Endothelial cell of umbilical vein (primary cell): Measurements from ENCODE around the gene IFITM5. TPM values are rescaled to one million over a fixed set of nuclear protein-coding genes. Genes with fewer than 3 reads are reported as not detected.

Experiments
- BruUV-seq: library from RNA; stranded (reverse); fragments of 400-500 nt; replicated peaks from 2 replicates; lab custom pipeline; 2021; lab: Mats Ljungman, UMichigan
- CTCF ChIA-PET: fragments of 300-600, 350-600 bp; sonication (Branson Sonifier 250); formaldehyde crosslinking; loops from one replicate; lab custom pipeline; 2021; ENCODE audit warnings: antibody characterized with exemption, inconsistent platforms; lab: Charles Lee
- POLR2A ChIA-PET: fragments of 300-600, 350-600 bp; sonication (Branson Sonifier 250); formaldehyde crosslinking; loops from one replicate; lab custom pipeline; 2021; ENCODE audit warnings: antibody characterized with exemption, inconsistent platforms; lab: Charles Lee
- DNase-seq: peaks from one replicate; pipeline ENCODE4 v3.0.0-alpha.2; 2011; ENCODE audit warnings: low read depth, low spot score
- FAIRE-seq: peaks from 2 replicates; lab custom pipeline; 2011; peaks lifted over from hg19 to GRCh38; lab: Jason Lieb, UNC
- H2AFZ ChIP-seq: 2 replicates; pipeline ENCODE4 v1.6.0; 2012; ENCODE audit warnings: low read depth, low read length, control low read depth, inconsistent platforms
- H3K27ac ChIP-seq: 2 replicates; pipeline ENCODE4 v1.5.1; 2011; ENCODE audit warnings: low read depth, mild to moderate bottlenecking, control low read depth, low read length, moderate library complexity; ENCODE audit not compliant: insufficient read depth
- H3K27me3 ChIP-seq, 2 experiments: 2 replicates each; pipeline versions ENCODE4 v1.6.0 to v1.6.1; 2011; ENCODE audit warnings: low read length in 2 of 2, mixed read lengths in 1 of 2; ENCODE audit not compliant: control insufficient read depth in 2 of 2, insufficient read depth in 2 of 2
- H3K36me3 ChIP-seq, 2 experiments: 2 replicates in 1 of 2; 3 replicates in 1 of 2; pipeline ENCODE4 v1.5.1; 2011; ENCODE audit warnings: low read length in 2 of 2, mild to moderate bottlenecking in 1 of 2, moderate library complexity in 1 of 2; ENCODE audit not compliant: control insufficient read depth in 2 of 2, insufficient read depth in 2 of 2; ENCODE audit errors: extremely low read depth in 1 of 2
- H3K4me1 ChIP-seq: 3 replicates; pipeline ENCODE4 v1.5.1; 2011; ENCODE audit warnings: mild to moderate bottlenecking, low read length; ENCODE audit not compliant: control insufficient read depth, insufficient read depth; ENCODE audit errors: extremely low read depth
- H3K4me2 ChIP-seq: 2 replicates; pipeline ENCODE4 v1.6.1; 2011; ENCODE audit warnings: low read length, control low read depth, mixed read lengths; ENCODE audit not compliant: insufficient read depth
- H3K4me3 ChIP-seq, 3 experiments: fragments of 200-600 bp in 1 of 3; sonication (generic), shearing (Covaris generic) in 1 of 3; replicated peaks in 1 of 3; 2 replicates each; pipeline ENCODE4 v1.5.1; 2011 to 2016; ENCODE audit warnings: control low read depth in 3 of 3, low read length in 3 of 3, mild to moderate bottlenecking in 2 of 3, inconsistent platforms in 1 of 3, low read depth in 1 of 3, moderate library complexity in 1 of 3; ENCODE audit not compliant: insufficient read depth in 1 of 3
- H3K79me2 ChIP-seq: 2 replicates; pipeline ENCODE4 v1.6.0; 2012; ENCODE audit warnings: low read length, inconsistent platforms; ENCODE audit not compliant: control insufficient read depth, insufficient read depth
- H3K9ac ChIP-seq: replicated peaks from 2 replicates; pipeline ENCODE3; 2011; ENCODE audit warnings: low read length, control low read depth; ENCODE audit not compliant: insufficient read depth; ENCODE audit errors: extremely low read depth
- H3K9me1 ChIP-seq: replicated peaks from 3 replicates; pipeline ENCODE4 v1.6.0; 2011; ENCODE audit warnings: mild to moderate bottlenecking, low read length; ENCODE audit not compliant: control insufficient read depth, insufficient read depth; ENCODE audit errors: extremely low read depth
- H3K9me3 ChIP-seq: replicated peaks from 2 replicates; pipeline ENCODE4 v1.5.1; 2012; ENCODE audit warnings: low read length, inconsistent platforms; ENCODE audit not compliant: control insufficient read depth, insufficient read depth
- H4K20me1 ChIP-seq: replicated peaks from 2 replicates; pipeline ENCODE3; 2011; ENCODE audit warnings: mild to moderate bottlenecking, low read length; ENCODE audit not compliant: control insufficient read depth, insufficient read depth; ENCODE audit errors: extremely low read depth
- CTCF ChIP-seq, 2 donors: IDR thresholded peaks; 1 replicate in 1 of 2; 2 replicates in 1 of 2; pipeline ENCODE4 v1.5.1; 2011; ENCODE audit warnings: low read length in 2 of 2, mild to moderate bottlenecking in 2 of 2, moderate library complexity in 2 of 2, control low read depth in 1 of 2, inconsistent platforms in 1 of 2, low read depth in 1 of 2; ENCODE audit not compliant: insufficient read depth in 1 of 2; ENCODE audit errors: extremely low read depth in 1 of 2
- EZH2 ChIP-seq: IDR thresholded peaks from 2 replicates; pipeline ENCODE4 v1.6.1; 2012; ENCODE audit warnings: borderline replicate concordance, low read depth, mild to moderate bottlenecking, moderate library complexity, low read length, inconsistent platforms; ENCODE audit not compliant: severe bottlenecking
- FOS ChIP-seq: IDR thresholded peaks from 2 replicates; pipeline ENCODE4 v1.6.1; 2011; ENCODE audit warnings: mild to moderate bottlenecking, low read length, moderate library complexity, borderline replicate concordance; ENCODE audit not compliant: insufficient read depth
- GATA2 ChIP-seq: IDR thresholded peaks from 2 replicates; pipeline ENCODE4 v1.7.0; 2011; ENCODE audit warnings: low read depth, mild to moderate bottlenecking, moderate library complexity, mixed read lengths, low read length; ENCODE audit not compliant: insufficient read length, insufficient read depth
- JUN ChIP-seq: IDR thresholded peaks from 2 replicates; pipeline ENCODE4 v1.6.1; 2011; ENCODE audit warnings: borderline replicate concordance, low read depth; ENCODE audit not compliant: insufficient read length, insufficient read depth
- MAX ChIP-seq: IDR thresholded peaks from 2 replicates; pipeline ENCODE4 v1.6.1; 2011; ENCODE audit not compliant: insufficient read depth, insufficient read length
- MYC ChIP-seq: IDR thresholded peaks from one replicate; pipeline ENCODE4 v1.6.1; 2011; ENCODE audit warnings: mild to moderate bottlenecking, low read depth, low read length
- POLR2A ChIP-seq: IDR thresholded peaks from 2 replicates; pipeline ENCODE4 v1.6.1; 2012; ENCODE audit warnings: low read depth, mild to moderate bottlenecking, control low read depth, low read length
- POLR2AphosphoS5 ChIP-seq: IDR thresholded peaks from 2 replicates; pipeline ENCODE4 v1.6.1; 2012; ENCODE audit warnings: low read depth, mild to moderate bottlenecking, control low read depth, low read length, moderate library complexity; ENCODE audit not compliant: insufficient read depth
- dilution Hi-C: fragments of 300-500 bp; cut with MboI; formaldehyde crosslinking; loops from one replicate; pipeline ENCODE4 v1.15.0; 2019; ENCODE audit warnings: low sequenced_read_pairs; ENCODE audit not compliant: extremely low pct_ligation_motif_present
- intact Hi-C: fragments of 100-400 bp; cut with micrococcal nuclease; formaldehyde crosslinking; loops from one replicate; pipeline ENCODE4 v1.10.0; 2022
- polyA plus RNA-seq, 4 experiments: library from polyadenylated mRNA; depleted of rRNA in 3 of 4; stranded (reverse) in 3 of 4; unstranded in 1 of 4; fragments of >200 nt; gene quantifications; 2 replicates each; pipeline versions ENCODE4 v1.2.1 to v1.2.3, GENCODE V29; 2011 to 2012; ENCODE audit warnings: missing spikeins in 1 of 4
- total RNA-seq: library from RNA; stranded (reverse); gene quantifications from 2 replicates; pipeline ENCODE4 v1.2.3, GENCODE V29; 2021

IFITM5 gene
- total and polyA plus RNA-seq, 2 donors (not counting 3 experiments of a cell fraction or from before 2014, with no cell fraction given), result not detected

GRCh38 chr11:290621-291231, 8.6 kb downstream of the IFITM5 start:
- H3K36me3 ChIP-seq, result peaks cover 0 to 8% of the 10 kb centered on the region in 2 experiments
- TF ChIP-seq JUN (no peak), MYC (no peak), CTCF (IDR thresholded peaks at IDR 0.05; ENCODE audit: extremely low read depth in 1 of 2, insufficient read depth in 1 of 2, low read depth in 1 of 2, low read length in 2 of 2) (no peak), GATA2 (no peak), MAX (no peak), POLR2A (no peak), POLR2AphosphoS5 (no peak), EZH2 (no peak), FOS (no peak)
- dilution Hi-C loops, result no loop called here

More at GRCh38 chr11:290621-291231, 8.6 kb downstream of the IFITM5 start:
- intact Hi-C loops, result no loop called here
- peaks cover 3% of the 10 kb centered on the region for H3K4me1 ChIP-seq
- H3K27me3 ChIP-seq, result peaks cover 8% of the 10 kb centered on the region in 2 experiments
- BruUV-seq, result no TSS peak
- no peak overlapping the region for H3K4me3 ChIP-seq
- no peak overlapping the region for H2AFZ ChIP-seq
- H3K27ac ChIP-seq, result no peak overlapping the region
- POLR2A ChIA-PET, result no interaction called here
- H3K4me2 ChIP-seq, result no peak overlapping the region
- DNase-seq, result no peak
- FAIRE-seq, result no peak
- no peaks in the 10 kb centered on the region for H3K79me2 ChIP-seq
- H3K9me1 ChIP-seq, result no peaks in the 10 kb centered on the region
- no peaks in the 10 kb centered on the region for H4K20me1 ChIP-seq
- no peak overlapping the region for H3K9ac ChIP-seq
- no peaks in the 10 kb centered on the region for H3K9me3 ChIP-seq
- CTCF ChIA-PET, result interaction anchor here (1.0 to 2.2 kb wide), 2 partner anchors 15 to 40 kb away, joined by 5 to 11 read pairs; no protein-coding TSS in a partner anchor
